H9 (cell line): ENCODE measurements around the gene TSPAN13. TPM values are rescaled to one million over a fixed set of nuclear protein-coding genes. Genes with fewer than 3 reads are reported as not detected.

Source experiments
- DNase-seq: peaks from one replicate; pipeline ENCODE4 v3.0.0-alpha.2; 2017
- H2AFZ ChIP-seq: one replicate; pipeline ENCODE4 v1.6.1; 2013; ENCODE audit warnings: mild to moderate bottlenecking, low read length, control low read depth, moderate library complexity
- H2AK5ac ChIP-seq: 2 replicates; pipeline ENCODE4 v1.6.1; 2013; ENCODE audit warnings: low read length, control low read depth, mixed read lengths; ENCODE audit not compliant: insufficient read length
- H2BK120ac ChIP-seq: one replicate; pipeline ENCODE4 v1.6.1; 2013; ENCODE audit warnings: low read depth, mild to moderate bottlenecking, low read length, control low read depth, inconsistent platforms; ENCODE audit not compliant: poor library complexity, severe bottlenecking
- H2BK12ac ChIP-seq: 2 replicates; pipeline ENCODE4 v1.6.1; 2013; ENCODE audit warnings: low read length, control low read depth, mixed read lengths, low read depth; ENCODE audit not compliant: insufficient read length
- H2BK15ac ChIP-seq: 2 replicates; pipeline ENCODE4 v1.6.1; 2013; ENCODE audit warnings: low read depth, low read length, control low read depth
- H2BK20ac ChIP-seq: one replicate; pipeline ENCODE4 v1.6.1; 2013; ENCODE audit warnings: low read depth, mild to moderate bottlenecking, low read length, control low read depth, inconsistent platforms; ENCODE audit not compliant: poor library complexity, severe bottlenecking
- H2BK5ac ChIP-seq: 2 replicates; pipeline ENCODE4 v1.6.1; 2013; ENCODE audit warnings: low read length, control low read depth, mixed read lengths; ENCODE audit not compliant: insufficient read length
- H3K14ac ChIP-seq: 2 replicates; pipeline ENCODE4 v1.6.1; 2013; ENCODE audit warnings: low read length, control low read depth; ENCODE audit not compliant: insufficient read depth
- H3K18ac ChIP-seq: 2 replicates; pipeline ENCODE4 v1.6.1; 2013; ENCODE audit warnings: low read depth, mild to moderate bottlenecking, mixed read lengths, low read length, control low read depth; ENCODE audit not compliant: insufficient read length
- H3K23ac ChIP-seq: 2 replicates; pipeline ENCODE4 v1.6.1; 2013; ENCODE audit warnings: low read length, control low read depth, mixed read lengths, low read depth; ENCODE audit not compliant: insufficient read length
- H3K23me2 ChIP-seq: 2 replicates; pipeline ENCODE4 v1.6.1; 2013; ENCODE audit warnings: low read depth, mild to moderate bottlenecking, mixed read lengths, low read length, control low read depth; ENCODE audit not compliant: insufficient read length, poor library complexity, severe bottlenecking
- H3K27ac ChIP-seq: 2 replicates; pipeline ENCODE4 v1.5.1; 2013; ENCODE audit warnings: low read length, control low read depth, mixed read lengths, low read depth; ENCODE audit not compliant: insufficient read length
- H3K27me3 ChIP-seq: 2 replicates; pipeline ENCODE4 v1.6.1; 2013; ENCODE audit warnings: low read length, control low read depth, inconsistent platforms; ENCODE audit not compliant: insufficient read depth
- H3K4ac ChIP-seq: 2 replicates; pipeline ENCODE4 v1.6.1; 2013; ENCODE audit warnings: low read depth, mild to moderate bottlenecking, control low read depth, inconsistent platforms, low read length, moderate library complexity
- H3K4me1 ChIP-seq: 2 replicates; pipeline ENCODE4 v1.6.1; 2013; ENCODE audit warnings: low read length, control low read depth, inconsistent platforms; ENCODE audit not compliant: insufficient read depth
- H3K4me2 ChIP-seq: 2 replicates; pipeline ENCODE4 v1.6.1; 2013; ENCODE audit warnings: low read length, control low read depth, mixed read lengths; ENCODE audit not compliant: insufficient read length, insufficient read depth
- H3K56ac ChIP-seq: 2 replicates; pipeline ENCODE4 v1.6.1; 2013; ENCODE audit warnings: low read depth, mild to moderate bottlenecking, mixed read lengths, low read length, control low read depth; ENCODE audit not compliant: insufficient read length
- H3K79me1 ChIP-seq: 2 replicates; pipeline ENCODE4 v1.6.1; 2013; ENCODE audit warnings: low read depth, mild to moderate bottlenecking, moderate library complexity, low read length, control low read depth, inconsistent platforms; ENCODE audit not compliant: insufficient read depth, poor library complexity, severe bottlenecking
- H3K79me2 ChIP-seq: 2 replicates; pipeline ENCODE4 v1.6.1; 2013; ENCODE audit warnings: low read length, control low read depth, inconsistent platforms; ENCODE audit not compliant: insufficient read depth
- H3K9ac ChIP-seq: 2 replicates; pipeline ENCODE4 v1.6.1; 2013; ENCODE audit warnings: low read length, control low read depth, mixed read lengths; ENCODE audit not compliant: insufficient read length; ENCODE audit errors: extremely low read depth
- H3K9me3 ChIP-seq: one replicate; pipeline ENCODE4 v1.6.1; 2013; ENCODE audit warnings: low read depth, low read length, inconsistent platforms; ENCODE audit not compliant: control insufficient read depth
- H3T11ph ChIP-seq: one replicate; pipeline ENCODE4 v1.6.1; 2013; ENCODE audit warnings: mild to moderate bottlenecking, low read length, control low read depth, inconsistent platforms
- H4K20me1 ChIP-seq: one replicate; pipeline ENCODE4 v1.6.1; 2013; ENCODE audit not compliant: control insufficient read depth, insufficient read length, insufficient read depth
- H4K5ac ChIP-seq: 2 replicates; pipeline ENCODE4 v1.6.1; 2013; ENCODE audit warnings: low read depth, mild to moderate bottlenecking, mixed read lengths, low read length, control low read depth; ENCODE audit not compliant: insufficient read length
- H4K8ac ChIP-seq: replicated peaks from 2 replicates; pipeline ENCODE4 v1.6.1; 2013; ENCODE audit warnings: low read length, control low read depth, mixed read lengths, low read depth; ENCODE audit not compliant: insufficient read length
- H4K91ac ChIP-seq: 2 replicates; pipeline ENCODE4 v1.6.1; 2013; ENCODE audit warnings: low read depth, mild to moderate bottlenecking, moderate library complexity, mixed read lengths, low read length, control low read depth; ENCODE audit not compliant: insufficient read length
- H3K27ac Mint-ChIP-seq, 3 experiments: 2 replicates in 2 of 3; 3 replicates in 1 of 3; pipeline ENCODE4 v1.8.0; 2020 to 2021; ENCODE audit warnings: mixed read lengths in 3 of 3, mild to moderate bottlenecking in 1 of 3, moderate library complexity in 1 of 3
- H3K27me3 Mint-ChIP-seq: 2 replicates; pipeline ENCODE4 v1.8.0; 2021; ENCODE audit warnings: low read depth, mild to moderate bottlenecking, moderate library complexity, mixed read lengths
- H3K36me3 Mint-ChIP-seq, 3 experiments: 2 replicates in 2 of 3; 3 replicates in 1 of 3; pipeline ENCODE4 v1.8.0; 2020 to 2021; ENCODE audit warnings: low read depth in 3 of 3, mixed read lengths in 3 of 3; ENCODE audit not compliant: insufficient read depth in 1 of 3
- H3K4me1 Mint-ChIP-seq, 2 experiments: 2 replicates each; pipeline ENCODE4 v1.8.0; 2020; ENCODE audit warnings: mixed read lengths in 2 of 2
- H3K4me3 Mint-ChIP-seq, 2 experiments: 2 replicates in 1 of 2; 3 replicates in 1 of 2; pipeline ENCODE4 v1.8.0; 2020 to 2021; ENCODE audit warnings: mild to moderate bottlenecking in 2 of 2, mixed read lengths in 2 of 2, moderate library complexity in 1 of 2
- H3K9me3 Mint-ChIP-seq, 2 experiments: 2 replicates in 1 of 2; 3 replicates in 1 of 2; pipeline ENCODE4 v1.8.0; 2020; ENCODE audit warnings: mild to moderate bottlenecking in 2 of 2, mixed read lengths in 2 of 2, moderate library complexity in 1 of 2
- CTCF ChIP-seq: fragments of 200-600 bp; sonication (generic); conservative IDR thresholded peaks from 3 replicates; pipeline ENCODE4 v1.8.0; 2021; ENCODE audit warnings: antibody characterized with exemption, mild to moderate bottlenecking
- WGBS: extraction: QIAGEN DNeasy Blood & Tissue Kit; methylation state at CpG from one replicate; pipeline ENCODE4 v1.1.7; 2013; ENCODE audit warnings: missing lambda C conversion rate, low lambda C conversion rate, mixed read lengths; ENCODE audit not compliant: insufficient read length; ENCODE audit errors: extremely low coverage; 5-methylcytosine and 5-hydroxymethylcytosine counted together
- total RNA-seq: library from RNA; stranded (reverse); gene quantifications from 2 replicates; pipeline ENCODE4 v1.2.1, GENCODE V29; 2021

TSPAN13 gene
- total RNA-seq, 1 experiment from 2014 or later, result 18.7 TPM

- WGBS, result no CpG with 5 or more reads among the region's 7 CpGs
- no peak overlapping the region for H3K27ac ChIP-seq
These were observed 22.5 kb downstream of the TSPAN13 start for GRCh38 chr7:16776053-16776452.

More at GRCh38 chr7:16776053-16776452, 22.5 kb downstream of the TSPAN13 start:
- H3K4me1 Mint-ChIP-seq, result peaks cover 24 to 27% of the 10 kb centered on the region in 2 experiments
- Histone ChIP-seq H3K4me2 (no peak overlapping the region), H2AFZ (no peak overlapping the region), H2BK120ac (no peak overlapping the region), H4K91ac (no peak overlapping the region), H3K23ac (no peak overlapping the region), H3K9me3 (no peaks in the 10 kb centered on the region), H3K79me1 (no peaks in the 10 kb centered on the region), H3K9ac (no peak overlapping the region), H4K20me1 (no peaks in the 10 kb centered on the region), H3K4me1 (no peaks in the 10 kb centered on the region; the same call in 1 of the 2 replicates), H4K8ac (no peak overlapping the region), H2AK5ac (no peak overlapping the region), H3K27me3 (no peaks in the 10 kb centered on the region), H3K23me2 (no peaks in the 10 kb centered on the region), H3K18ac (no peak overlapping the region), H2BK5ac (no peak overlapping the region), H2BK12ac (no peak overlapping the region), H2BK20ac (no peak overlapping the region), H3K4ac (no peak overlapping the region), H3K56ac (no peak overlapping the region), H4K5ac (no peak overlapping the region), H3K14ac (no peak overlapping the region), H2BK15ac (no peak overlapping the region), H3T11ph (no peak overlapping the region), H3K79me2 (no peaks in the 10 kb centered on the region)
- no peak overlapping the region for H3K4me3 Mint-ChIP-seq
- H3K27ac Mint-ChIP-seq, result no peak overlapping the region; a peak in 2 of 7 replicates
- no peaks in the 10 kb centered on the region for H3K27me3 Mint-ChIP-seq
- H3K36me3 Mint-ChIP-seq, result no peaks in the 10 kb centered on the region
- DNase-seq, result no peak
- H3K9me3 Mint-ChIP-seq, result no peaks in the 10 kb centered on the region
- TF ChIP-seq CTCF, result no peak
